H1 (cell line): Measurements from ENCODE around the gene WASHC2A. TPM values are rescaled to one million over a fixed set of nuclear protein-coding genes. Genes with fewer than 3 reads are reported as not detected.

Experiments used
- JUN ChIP-seq: IDR thresholded peaks from 2 replicates; pipeline ENCODE4 v1.6.1; 2011; ENCODE audit warnings: low read depth, mild to moderate bottlenecking, improper control_type of control experiment, low read length
- RFX5 ChIP-seq: IDR thresholded peaks from 2 replicates; pipeline ENCODE4 v1.6.1; 2011; ENCODE audit warnings: low read depth, low read length, improper control_type of control experiment, borderline replicate concordance
- RXRA ChIP-seq: IDR thresholded peaks from 2 replicates; pipeline ENCODE4 v1.6.1; 2011; ENCODE audit warnings: low read depth, mild to moderate bottlenecking, low read length, moderate library complexity; ENCODE audit not compliant: insufficient read depth
- SIN3A ChIP-seq, 2 experiments: IDR thresholded peaks in 1 of 2; conservative IDR thresholded peaks in 1 of 2; 2 replicates each; pipeline ENCODE4 v1.6.1; 2011 to 2012; ENCODE audit warnings: low read length in 2 of 2, improper control_type of control experiment in 1 of 2, low read depth in 1 of 2, mild to moderate bottlenecking in 1 of 2
- polyA plus RNA-seq, 7 experiments: library from polyadenylated mRNA; depleted of rRNA in 3 of 7; stranded (reverse) in 5 of 7; unstranded in 2 of 7; fragments of >200 nt in 5 of 7; fragments of 200-250 nt in 2 of 7; gene quantifications; 1 replicate in 5 of 7; 2 replicates in 1 of 7; 4 replicates in 1 of 7; pipeline versions ENCODE4 v1.2.1 to v1.2.3, GENCODE V29; 2011 to 2013; ENCODE audit warnings: missing spikeins in 2 of 7, mixed read lengths in 2 of 7
- total RNA-seq: library from RNA; stranded (reverse); fragmentation: NEBNext Ultra II Directional; extraction: Animal tissue kit (Norgen Biotek cat#: 25700); gene quantifications from 2 replicates; pipeline ENCODE4 v1.2.1, GENCODE V29; 2021
- TF ChIP-seq, protein P1 (sequence below): fragments of 300-600 bp; sonication (generic); IDR thresholded peaks from 2 replicates; pipeline ENCODE4 v1.7.1; 2012; ENCODE audit warnings: low read length, moderate library complexity, mild to moderate bottlenecking, inconsistent platforms; ENCODE audit not compliant: insufficient replicate concordance
- TF ChIP-seq, protein P2 (sequence below): IDR thresholded peaks from 2 replicates; pipeline ENCODE4 v1.6.1; 2012; ENCODE audit warnings: low read length, inconsistent platforms
- TF ChIP-seq, protein P3 (sequence below), 3 experiments: IDR thresholded peaks; 1 replicate in 2 of 3; 2 replicates in 1 of 3; pipeline versions ENCODE4 v1.5.1 to v1.6.1; 2011; ENCODE audit warnings: low read length in 3 of 3, mild to moderate bottlenecking in 3 of 3, inconsistent platforms in 2 of 3, low read depth in 1 of 3, moderate library complexity in 1 of 3; ENCODE audit not compliant: insufficient read depth in 1 of 3; ENCODE audit errors: control extremely low read depth in 1 of 3

Gene WASHC2A
- total and polyA plus RNA-seq, 2 of the 8 experiments (the other 6 are each of a cell fraction or from before 2014, with no cell fraction given): 7.5 to 29.7 TPM

DNA sequence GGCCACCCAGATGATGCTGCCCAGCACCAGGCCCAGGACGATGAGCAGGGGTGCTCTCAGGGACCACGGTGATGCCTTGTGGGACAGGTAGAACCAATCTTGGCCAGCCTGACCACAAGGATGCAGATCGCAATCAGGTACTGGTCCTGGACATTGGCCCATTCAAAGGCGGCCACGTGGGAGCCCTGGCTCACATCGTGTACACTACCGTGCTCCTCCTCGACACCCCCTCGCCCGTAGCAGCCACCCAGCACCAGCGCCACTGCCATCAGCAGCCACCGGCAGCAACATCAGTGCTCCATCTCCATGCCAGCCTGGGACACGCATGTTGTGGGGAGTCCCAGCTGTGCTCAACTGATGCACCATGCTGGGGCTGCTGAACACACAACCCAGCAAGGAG, 40.6 kb upstream of the WASHC2A start (continued):
- TF ChIP-seq, protein P1, sequence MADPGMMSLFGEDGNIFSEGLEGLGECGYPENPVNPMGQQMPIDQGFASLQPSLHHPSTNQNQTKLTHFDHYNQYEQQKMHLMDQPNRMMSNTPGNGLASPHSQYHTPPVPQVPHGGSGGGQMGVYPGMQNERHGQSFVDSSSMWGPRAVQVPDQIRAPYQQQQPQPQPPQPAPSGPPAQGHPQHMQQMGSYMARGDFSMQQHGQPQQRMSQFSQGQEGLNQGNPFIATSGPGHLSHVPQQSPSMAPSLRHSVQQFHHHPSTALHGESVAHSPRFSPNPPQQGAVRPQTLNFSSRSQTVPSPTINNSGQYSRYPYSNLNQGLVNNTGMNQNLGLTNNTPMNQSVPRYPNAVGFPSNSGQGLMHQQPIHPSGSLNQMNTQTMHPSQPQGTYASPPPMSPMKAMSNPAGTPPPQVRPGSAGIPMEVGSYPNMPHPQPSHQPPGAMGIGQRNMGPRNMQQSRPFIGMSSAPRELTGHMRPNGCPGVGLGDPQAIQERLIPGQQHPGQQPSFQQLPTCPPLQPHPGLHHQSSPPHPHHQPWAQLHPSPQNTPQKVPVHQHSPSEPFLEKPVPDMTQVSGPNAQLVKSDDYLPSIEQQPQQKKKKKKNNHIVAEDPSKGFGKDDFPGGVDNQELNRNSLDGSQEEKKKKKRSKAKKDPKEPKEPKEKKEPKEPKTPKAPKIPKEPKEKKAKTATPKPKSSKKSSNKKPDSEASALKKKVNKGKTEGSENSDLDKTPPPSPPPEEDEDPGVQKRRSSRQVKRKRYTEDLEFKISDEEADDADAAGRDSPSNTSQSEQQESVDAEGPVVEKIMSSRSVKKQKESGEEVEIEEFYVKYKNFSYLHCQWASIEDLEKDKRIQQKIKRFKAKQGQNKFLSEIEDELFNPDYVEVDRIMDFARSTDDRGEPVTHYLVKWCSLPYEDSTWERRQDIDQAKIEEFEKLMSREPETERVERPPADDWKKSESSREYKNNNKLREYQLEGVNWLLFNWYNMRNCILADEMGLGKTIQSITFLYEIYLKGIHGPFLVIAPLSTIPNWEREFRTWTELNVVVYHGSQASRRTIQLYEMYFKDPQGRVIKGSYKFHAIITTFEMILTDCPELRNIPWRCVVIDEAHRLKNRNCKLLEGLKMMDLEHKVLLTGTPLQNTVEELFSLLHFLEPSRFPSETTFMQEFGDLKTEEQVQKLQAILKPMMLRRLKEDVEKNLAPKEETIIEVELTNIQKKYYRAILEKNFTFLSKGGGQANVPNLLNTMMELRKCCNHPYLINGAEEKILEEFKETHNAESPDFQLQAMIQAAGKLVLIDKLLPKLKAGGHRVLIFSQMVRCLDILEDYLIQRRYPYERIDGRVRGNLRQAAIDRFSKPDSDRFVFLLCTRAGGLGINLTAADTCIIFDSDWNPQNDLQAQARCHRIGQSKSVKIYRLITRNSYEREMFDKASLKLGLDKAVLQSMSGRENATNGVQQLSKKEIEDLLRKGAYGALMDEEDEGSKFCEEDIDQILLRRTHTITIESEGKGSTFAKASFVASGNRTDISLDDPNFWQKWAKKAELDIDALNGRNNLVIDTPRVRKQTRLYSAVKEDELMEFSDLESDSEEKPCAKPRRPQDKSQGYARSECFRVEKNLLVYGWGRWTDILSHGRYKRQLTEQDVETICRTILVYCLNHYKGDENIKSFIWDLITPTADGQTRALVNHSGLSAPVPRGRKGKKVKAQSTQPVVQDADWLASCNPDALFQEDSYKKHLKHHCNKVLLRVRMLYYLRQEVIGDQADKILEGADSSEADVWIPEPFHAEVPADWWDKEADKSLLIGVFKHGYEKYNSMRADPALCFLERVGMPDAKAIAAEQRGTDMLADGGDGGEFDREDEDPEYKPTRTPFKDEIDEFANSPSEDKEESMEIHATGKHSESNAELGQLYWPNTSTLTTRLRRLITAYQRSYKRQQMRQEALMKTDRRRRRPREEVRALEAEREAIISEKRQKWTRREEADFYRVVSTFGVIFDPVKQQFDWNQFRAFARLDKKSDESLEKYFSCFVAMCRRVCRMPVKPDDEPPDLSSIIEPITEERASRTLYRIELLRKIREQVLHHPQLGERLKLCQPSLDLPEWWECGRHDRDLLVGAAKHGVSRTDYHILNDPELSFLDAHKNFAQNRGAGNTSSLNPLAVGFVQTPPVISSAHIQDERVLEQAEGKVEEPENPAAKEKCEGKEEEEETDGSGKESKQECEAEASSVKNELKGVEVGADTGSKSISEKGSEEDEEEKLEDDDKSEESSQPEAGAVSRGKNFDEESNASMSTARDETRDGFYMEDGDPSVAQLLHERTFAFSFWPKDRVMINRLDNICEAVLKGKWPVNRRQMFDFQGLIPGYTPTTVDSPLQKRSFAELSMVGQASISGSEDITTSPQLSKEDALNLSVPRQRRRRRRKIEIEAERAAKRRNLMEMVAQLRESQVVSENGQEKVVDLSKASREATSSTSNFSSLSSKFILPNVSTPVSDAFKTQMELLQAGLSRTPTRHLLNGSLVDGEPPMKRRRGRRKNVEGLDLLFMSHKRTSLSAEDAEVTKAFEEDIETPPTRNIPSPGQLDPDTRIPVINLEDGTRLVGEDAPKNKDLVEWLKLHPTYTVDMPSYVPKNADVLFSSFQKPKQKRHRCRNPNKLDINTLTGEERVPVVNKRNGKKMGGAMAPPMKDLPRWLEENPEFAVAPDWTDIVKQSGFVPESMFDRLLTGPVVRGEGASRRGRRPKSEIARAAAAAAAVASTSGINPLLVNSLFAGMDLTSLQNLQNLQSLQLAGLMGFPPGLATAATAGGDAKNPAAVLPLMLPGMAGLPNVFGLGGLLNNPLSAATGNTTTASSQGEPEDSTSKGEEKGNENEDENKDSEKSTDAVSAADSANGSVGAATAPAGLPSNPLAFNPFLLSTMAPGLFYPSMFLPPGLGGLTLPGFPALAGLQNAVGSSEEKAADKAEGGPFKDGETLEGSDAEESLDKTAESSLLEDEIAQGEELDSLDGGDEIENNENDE: no peak
- TF ChIP-seq, protein P2, sequence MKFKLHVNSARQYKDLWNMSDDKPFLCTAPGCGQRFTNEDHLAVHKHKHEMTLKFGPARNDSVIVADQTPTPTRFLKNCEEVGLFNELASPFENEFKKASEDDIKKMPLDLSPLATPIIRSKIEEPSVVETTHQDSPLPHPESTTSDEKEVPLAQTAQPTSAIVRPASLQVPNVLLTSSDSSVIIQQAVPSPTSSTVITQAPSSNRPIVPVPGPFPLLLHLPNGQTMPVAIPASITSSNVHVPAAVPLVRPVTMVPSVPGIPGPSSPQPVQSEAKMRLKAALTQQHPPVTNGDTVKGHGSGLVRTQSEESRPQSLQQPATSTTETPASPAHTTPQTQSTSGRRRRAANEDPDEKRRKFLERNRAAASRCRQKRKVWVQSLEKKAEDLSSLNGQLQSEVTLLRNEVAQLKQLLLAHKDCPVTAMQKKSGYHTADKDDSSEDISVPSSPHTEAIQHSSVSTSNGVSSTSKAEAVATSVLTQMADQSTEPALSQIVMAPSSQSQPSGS: no peak
- no peak for TF ChIP-seq JUN
- no peak for TF ChIP-seq RXRA
- no peak for TF ChIP-seq RFX5
- TF ChIP-seq, protein P3, sequence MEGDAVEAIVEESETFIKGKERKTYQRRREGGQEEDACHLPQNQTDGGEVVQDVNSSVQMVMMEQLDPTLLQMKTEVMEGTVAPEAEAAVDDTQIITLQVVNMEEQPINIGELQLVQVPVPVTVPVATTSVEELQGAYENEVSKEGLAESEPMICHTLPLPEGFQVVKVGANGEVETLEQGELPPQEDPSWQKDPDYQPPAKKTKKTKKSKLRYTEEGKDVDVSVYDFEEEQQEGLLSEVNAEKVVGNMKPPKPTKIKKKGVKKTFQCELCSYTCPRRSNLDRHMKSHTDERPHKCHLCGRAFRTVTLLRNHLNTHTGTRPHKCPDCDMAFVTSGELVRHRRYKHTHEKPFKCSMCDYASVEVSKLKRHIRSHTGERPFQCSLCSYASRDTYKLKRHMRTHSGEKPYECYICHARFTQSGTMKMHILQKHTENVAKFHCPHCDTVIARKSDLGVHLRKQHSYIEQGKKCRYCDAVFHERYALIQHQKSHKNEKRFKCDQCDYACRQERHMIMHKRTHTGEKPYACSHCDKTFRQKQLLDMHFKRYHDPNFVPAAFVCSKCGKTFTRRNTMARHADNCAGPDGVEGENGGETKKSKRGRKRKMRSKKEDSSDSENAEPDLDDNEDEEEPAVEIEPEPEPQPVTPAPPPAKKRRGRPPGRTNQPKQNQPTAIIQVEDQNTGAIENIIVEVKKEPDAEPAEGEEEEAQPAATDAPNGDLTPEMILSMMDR (IDR thresholded peaks at IDR 0.05; ENCODE audit: control extremely low read depth in 1 of 3, insufficient read depth in 1 of 3, low read depth in 1 of 3, low read length in 3 of 3): no peak
- TF ChIP-seq SIN3A (conservative IDR thresholded peaks at IDR 0.05 in 1 of 2, IDR thresholded peaks at IDR 0.05 in 1 of 2; ENCODE audit: low read depth in 1 of 2, low read length in 2 of 2): no peak
